ENCODE data around the gene DPYSL4. TPM values are rescaled to one million over a fixed set of nuclear protein-coding genes. Genes with fewer than 3 reads are reported as not detected.
A peak's percentile ranks its signal among the peaks of the same experiment; 100 is the strongest.

DPYSL4 gene
- total RNA-seq, 3 donors from 2014 or later (not counting 1 experiment from before 2014, with no cell fraction given): 0.40 to 1.3 (median 1.0) TPM

DNA sequence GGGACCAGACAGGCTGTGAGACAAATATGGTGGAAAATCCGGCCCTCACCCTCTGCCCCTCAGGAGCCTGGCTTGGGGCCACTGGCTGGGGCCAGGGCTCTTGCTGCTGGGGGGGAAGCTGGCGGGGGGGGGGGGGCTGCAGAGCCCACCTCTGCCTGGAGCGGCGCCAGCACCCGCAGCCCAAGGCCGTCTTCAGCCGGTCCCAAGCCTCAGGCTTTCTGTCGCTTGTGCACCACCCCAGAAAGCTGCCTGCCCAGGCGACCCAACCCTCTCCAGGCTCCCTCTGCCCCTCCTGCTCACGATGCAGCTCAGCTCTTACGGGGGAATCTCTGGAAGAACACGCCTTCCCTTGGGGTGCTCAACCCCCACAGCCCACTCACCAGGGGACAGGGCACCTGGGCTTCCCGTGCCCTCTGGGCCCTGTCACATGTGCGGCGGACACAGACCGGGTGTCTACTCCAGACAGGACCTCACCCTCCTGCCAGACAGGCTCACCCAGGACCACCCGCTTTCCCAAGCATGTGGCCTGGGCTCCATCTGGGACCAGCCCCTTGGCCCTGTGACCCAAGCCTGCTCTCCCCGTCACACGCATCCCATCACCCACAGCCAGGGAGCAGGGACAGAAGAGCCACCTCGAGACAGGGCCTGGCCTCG lies 43.9 kb downstream of the DPYSL4 start:
- Mint-ChIP-seq H3K9me3 (peaks cover 0 to 3% of the 10 kb centered on the region in 2 donors), H3K36me3 (no peaks in the 10 kb centered on the region), H3K27ac (peak overlapping the region; percentile 75 to 90), H3K27me3 (ENCODE audit: low read depth in 2 of 2) (no peaks in the 10 kb centered on the region), H3K4me1 (peaks cover 23 to 46% of the 10 kb centered on the region in 2 donors), H3K4me3 (peak overlapping the region; percentile 90)
- no peaks in the 10 kb centered on the region for H3K9me3 ChIP-seq (ENCODE audit: control insufficient read depth, insufficient read depth, low read length)
- intact Hi-C loops (cut with micrococcal nuclease): no loop called here
- H3K27me3 ChIP-seq (ENCODE audit: control insufficient read depth, insufficient read depth, low read length): no peaks in the 10 kb centered on the region
- peak overlapping the region; percentile 74 for H3K27ac ChIP-seq (ENCODE audit: low read length)
- WGBS (ENCODE audit: insufficient coverage): 75% methylated on average over 21 of the region's 21 CpGs
- peaks cover 54% of the 10 kb centered on the region for H3K4me1 ChIP-seq (ENCODE audit: control insufficient read depth, insufficient read depth, low read length)
- H3K4me3 ChIP-seq (ENCODE audit: low read length): peak overlapping the region; percentile 38
- ATAC-seq (peak; percentile 6 to 32 (median 11)), DNase-seq (no peak)
- H3K36me3 ChIP-seq (ENCODE audit: control insufficient read depth, insufficient read depth, low read length): no peaks in the 10 kb centered on the region
- no peak for TF ChIP-seq CTCF (IDR thresholded peaks at IDR 0.05)

GRCh38 chr10:132231656-132232022 lies 44.9 kb downstream of the DPYSL4 start:
- DNase-seq (no peak), ATAC-seq (no peak)
- Histone ChIP-seq H3K9me3 (ENCODE audit: control insufficient read depth, insufficient read depth, low read length) (no peaks in the 10 kb centered on the region), H3K27me3 (ENCODE audit: control insufficient read depth, insufficient read depth, low read length) (no peaks in the 10 kb centered on the region), H3K27ac (ENCODE audit: low read length) (no peak overlapping the region), H3K36me3 (ENCODE audit: control insufficient read depth, insufficient read depth, low read length) (no peaks in the 10 kb centered on the region), H3K4me1 (ENCODE audit: control insufficient read depth, insufficient read depth, low read length) (peaks cover 46% of the 10 kb centered on the region), H3K4me3 (ENCODE audit: low read length) (no peak overlapping the region)
- 78% methylated on average over 13 of the region's 13 CpGs for WGBS (ENCODE audit: insufficient coverage)
- Mint-ChIP-seq H3K27ac (peak overlapping the region; percentile 53 to 90), H3K36me3 (no peaks in the 10 kb centered on the region), H3K27me3 (ENCODE audit: low read depth in 2 of 2) (no peaks in the 10 kb centered on the region), H3K4me3 (peak overlapping the region; percentile 37), H3K9me3 (peaks cover 0 to 3% of the 10 kb centered on the region in 2 donors), H3K4me1 (peaks cover 23 to 46% of the 10 kb centered on the region in 2 donors)
- intact Hi-C loops (cut with micrococcal nuclease): no loop called here
- TF ChIP-seq CTCF (IDR thresholded peaks at IDR 0.05): no peak

DNA sequence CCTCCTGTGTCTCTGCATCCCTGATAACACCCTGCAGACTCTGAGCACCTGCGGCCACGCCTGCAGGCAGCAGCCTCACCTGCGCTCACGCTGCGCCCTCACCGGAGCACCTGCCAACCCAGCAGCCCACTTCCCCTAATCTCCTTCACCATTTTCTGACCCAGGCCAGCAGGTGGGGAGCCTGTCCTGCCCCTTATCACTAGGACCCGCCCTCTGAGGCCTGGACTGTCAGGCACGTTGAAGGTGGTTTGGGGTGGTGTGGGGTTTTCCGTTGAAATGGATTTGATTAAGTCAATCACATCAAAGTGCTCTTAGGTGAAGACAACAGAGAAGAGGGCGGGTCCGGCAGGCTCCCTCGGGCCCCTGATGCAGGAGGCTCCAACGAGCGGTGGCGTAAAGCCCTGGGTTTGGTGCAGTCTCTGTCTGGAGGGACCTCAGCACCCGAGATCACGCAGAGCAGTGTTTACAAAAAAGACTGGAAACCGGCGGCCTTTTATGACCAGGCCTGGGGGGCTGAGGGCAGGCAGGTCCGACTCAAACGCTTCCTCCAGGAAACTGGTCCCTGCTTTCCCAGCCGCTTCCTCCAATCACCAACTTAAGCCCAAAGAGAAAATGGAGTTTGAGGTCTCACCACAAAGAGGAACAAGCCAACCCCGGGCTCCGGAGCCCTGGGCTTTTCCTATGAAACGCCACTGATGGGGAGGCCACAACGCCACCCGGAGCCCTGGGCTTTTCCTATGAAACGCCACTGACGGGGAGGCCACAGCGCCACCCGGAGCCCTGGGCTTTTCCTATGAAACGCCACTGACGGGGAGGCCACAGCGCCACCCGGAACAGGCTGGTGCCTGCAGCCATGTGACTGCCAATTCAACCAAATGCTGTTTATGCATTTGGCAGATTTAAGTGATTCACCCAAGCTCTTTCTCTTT lies 45.5 kb downstream of the DPYSL4 start:
- DNase-seq: peak in 1 of 2 donors; percentile 49
- ATAC-seq: peak in 1 of 3 donors; percentile 12
- Histone ChIP-seq H3K36me3 (ENCODE audit: control insufficient read depth, insufficient read depth, low read length) (no peaks in the 10 kb centered on the region), H3K27me3 (ENCODE audit: control insufficient read depth, insufficient read depth, low read length) (no peaks in the 10 kb centered on the region), H3K27ac (ENCODE audit: low read length) (peak overlapping the region; percentile 41), H3K4me1 (ENCODE audit: control insufficient read depth, insufficient read depth, low read length) (peaks cover 42% of the 10 kb centered on the region), H3K9me3 (ENCODE audit: control insufficient read depth, insufficient read depth, low read length) (no peaks in the 10 kb centered on the region), H3K4me3 (ENCODE audit: low read length) (peak overlapping the region; percentile 11)
- peaks cover 0 to 2% of the 10 kb centered on the region in 2 donors for H3K9me3 Mint-ChIP-seq
- no peaks in the 10 kb centered on the region for H3K27me3 Mint-ChIP-seq (ENCODE audit: low read depth in 2 of 2)
- no peaks in the 10 kb centered on the region for H3K36me3 Mint-ChIP-seq
- TF ChIP-seq CTCF (IDR thresholded peaks at IDR 0.05): no peak
- H3K4me3 Mint-ChIP-seq: peak overlapping the region; percentile 56
- H3K4me1 Mint-ChIP-seq: peaks cover 23 to 42% of the 10 kb centered on the region in 2 donors
- H3K27ac Mint-ChIP-seq: peak overlapping the region; percentile 53 to 90
- intact Hi-C loops (cut with micrococcal nuclease): no loop called here
- WGBS (ENCODE audit: insufficient coverage): 31% methylated on average over 35 of the region's 35 CpGs

Measured in natural killer cell (primary cell).